Large intestine (tissue), 3 donors: Measurements from ENCODE around the gene RNLS. TPM values are rescaled to one million over a fixed set of nuclear protein-coding genes. Genes with fewer than 3 reads are reported as not detected.
"Not testable (repeated sequence)": the region's sequence is repeated elsewhere in the genome, so short reads cannot be mapped to it uniquely, and the experiment has no call there.

Source experiments
- DNase-seq, 2 donors: peaks; one replicate each; pipeline versions ENCODE4 v3.0.0 to v3.0.0-alpha.2; 2013
- H3K27ac ChIP-seq: one replicate; pipeline ENCODE4 v1.5.1; 2013; ENCODE audit warnings: low read length
- H3K27me3 ChIP-seq: 2 replicates; pipeline ENCODE4 v1.6.1; 2013; ENCODE audit warnings: low read length; ENCODE audit not compliant: control insufficient read depth, insufficient read depth
- H3K36me3 ChIP-seq: 2 replicates; pipeline ENCODE4 v1.6.1; 2013; ENCODE audit warnings: low read length; ENCODE audit not compliant: control insufficient read depth, insufficient read depth
- H3K4me1 ChIP-seq: one replicate; pipeline ENCODE4 v1.6.1; 2013; ENCODE audit warnings: low read length; ENCODE audit not compliant: control insufficient read depth, insufficient read depth
- H3K4me3 ChIP-seq: one replicate; pipeline ENCODE4 v1.5.1; 2013; ENCODE audit warnings: low read length
- H3K9me3 ChIP-seq: one replicate; pipeline ENCODE4 v1.6.1; 2013; ENCODE audit warnings: mild to moderate bottlenecking, low read depth, low read length, moderate library complexity; ENCODE audit not compliant: control insufficient read depth
- WGBS: methylation state at CpG from one replicate; pipeline ENCODE4 v1.1.5; 2013; ENCODE audit warnings: low lambda C conversion rate; ENCODE audit not compliant: insufficient coverage; 5-methylcytosine and 5-hydroxymethylcytosine counted together
- polyA plus RNA-seq: library from polyadenylated mRNA; unstranded; fragments of 120-200 nt; gene quantifications from one replicate; pipeline ENCODE4 v1.2.1, GENCODE V29; 2013

RNLS gene
- polyA plus RNA-seq, 1 donor, result 19.5 TPM

DNA sequence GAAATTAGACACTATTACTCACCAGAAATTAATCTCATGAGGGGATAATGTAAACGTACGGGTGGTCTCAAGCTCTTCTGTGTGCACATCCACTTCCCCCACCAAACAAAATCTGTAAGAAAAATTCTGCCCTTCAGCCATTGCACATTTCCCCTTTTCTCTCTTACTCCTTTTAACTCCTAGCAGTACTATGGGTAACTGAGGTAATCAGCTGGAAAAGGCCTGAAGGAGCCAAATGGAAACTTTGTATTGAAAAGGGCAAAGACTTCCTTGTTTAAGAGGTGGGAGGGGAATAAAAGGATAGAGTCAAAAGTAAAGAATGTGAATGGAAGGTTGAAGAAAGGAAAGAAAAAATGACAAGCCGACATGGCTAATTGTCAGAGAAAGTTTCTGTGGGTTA is 273.8 kb downstream of the RNLS start:
- WGBS, result 100% methylated on average over 1 of the region's 3 CpGs
- Histone ChIP-seq H3K36me3 (no peaks in the 10 kb centered on the region), H3K9me3 (no peaks in the 10 kb centered on the region), H3K4me3 (no peak overlapping the region), H3K27ac (no peak overlapping the region), H3K4me1 (no peaks in the 10 kb centered on the region), H3K27me3 (no peaks in the 10 kb centered on the region)
- no peak for DNase-seq

DNA sequence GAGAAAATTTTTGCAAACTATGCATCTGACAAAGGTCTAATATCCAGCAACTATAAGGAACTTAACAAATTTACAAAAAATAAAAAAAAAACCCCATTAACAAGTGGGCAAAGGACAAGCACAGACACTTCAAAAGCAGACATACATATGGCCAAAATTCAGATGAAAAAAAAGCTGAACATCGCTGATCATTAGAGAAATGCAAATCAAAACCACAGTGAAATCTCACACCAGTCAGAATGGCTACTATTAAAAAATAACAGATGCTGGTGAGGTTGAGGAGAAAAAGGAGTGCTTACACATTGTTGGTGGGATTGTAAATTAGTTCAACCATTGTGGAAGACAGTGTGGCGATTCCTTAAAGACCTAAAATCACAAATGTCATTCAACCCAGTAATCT is 274.8 kb downstream of the RNLS start:
- WGBS, result no CpG with 5 or more reads among the region's 2 CpGs
- DNase-seq, H3K9me3 ChIP-seq, H3K4me1 ChIP-seq, H3K27me3 ChIP-seq, H3K27ac ChIP-seq, H3K4me3 ChIP-seq, H3K36me3 ChIP-seq: not testable (repeated sequence)

DNA sequence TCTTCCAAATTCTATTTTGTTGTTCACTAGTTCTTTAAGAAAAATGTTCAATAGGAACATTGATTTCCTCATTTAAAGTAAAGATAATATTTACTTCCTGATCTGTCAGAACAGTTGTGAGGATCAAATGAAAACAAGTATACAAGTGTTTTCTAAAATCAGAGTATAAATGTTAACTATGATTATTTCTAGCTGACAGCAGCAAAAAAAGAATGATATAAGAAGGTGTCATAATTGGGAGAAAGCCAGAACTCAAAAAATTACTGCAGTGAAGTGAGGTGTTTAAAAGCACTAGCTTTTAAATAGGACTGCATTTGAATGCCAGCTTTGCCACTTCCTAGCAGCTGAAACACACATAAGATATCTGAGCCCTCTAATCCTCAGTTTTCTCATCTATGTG is 283.3 kb downstream of the RNLS start:
- DNase-seq, result no peak
- Histone ChIP-seq H3K36me3 (no peaks in the 10 kb centered on the region), H3K27me3 (no peaks in the 10 kb centered on the region), H3K9me3 (no peaks in the 10 kb centered on the region), H3K4me3 (no peak overlapping the region), H3K27ac (no peak overlapping the region), H3K4me1 (no peaks in the 10 kb centered on the region)

DNA sequence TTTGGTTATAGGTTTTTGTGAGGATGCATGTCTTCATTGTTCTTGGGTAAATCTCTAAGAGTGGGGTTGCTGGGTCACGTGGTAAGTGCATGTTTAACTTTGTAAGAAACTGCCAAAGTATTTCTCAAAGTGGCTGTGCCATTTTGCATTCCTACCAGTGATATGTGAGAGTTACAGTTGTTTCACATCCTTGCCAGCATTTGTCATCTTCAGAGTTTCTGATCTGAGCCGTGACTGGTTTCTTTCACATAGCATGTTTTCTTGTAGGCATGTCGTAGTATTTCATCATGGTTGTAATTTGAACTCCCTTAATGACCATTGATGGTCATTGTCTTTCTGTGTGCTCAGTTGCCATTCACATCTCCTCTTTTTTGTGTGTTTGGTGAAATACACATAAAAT is 286.0 kb downstream of the RNLS start:
- 100% methylated on average over 1 of the region's 3 CpGs for WGBS
- H3K4me3 ChIP-seq, result no peak overlapping the region

DNA sequence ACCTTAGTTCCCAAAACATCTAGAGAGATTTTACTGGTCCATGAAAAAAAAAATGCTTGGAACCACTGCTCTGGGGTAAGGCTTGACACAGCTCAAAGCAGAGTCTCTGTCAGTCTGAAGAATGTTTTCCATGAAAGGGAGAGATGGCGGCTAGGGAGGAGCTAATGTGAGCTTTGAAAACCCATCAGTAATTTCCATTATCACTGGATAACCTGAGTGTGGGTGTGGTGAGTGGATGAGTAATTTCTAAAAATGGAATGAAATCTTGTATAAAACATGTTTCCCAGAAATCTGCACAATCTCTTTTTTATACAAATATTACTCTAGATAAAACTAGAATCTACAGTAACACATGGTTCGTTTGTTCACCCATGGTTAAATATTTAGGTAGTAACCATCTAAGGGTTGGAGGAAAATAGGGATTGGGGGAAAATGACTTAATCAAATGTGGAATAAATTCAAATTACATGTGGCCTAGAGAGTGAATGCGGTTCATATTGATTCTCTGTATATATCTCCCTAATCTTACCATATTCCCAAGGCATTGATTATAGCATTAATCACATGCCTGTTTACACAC is 289.4 kb downstream of the RNLS start:
- no peak overlapping the region for H3K4me3 ChIP-seq
- 100% methylated on average over 1 of the region's 3 CpGs for WGBS
- H3K36me3 ChIP-seq, result no peaks in the 10 kb centered on the region
- H3K27me3 ChIP-seq, result no peaks in the 10 kb centered on the region
- no peaks in the 10 kb centered on the region for H3K9me3 ChIP-seq
- no peak overlapping the region for H3K27ac ChIP-seq
- DNase-seq, result no peak
- no peaks in the 10 kb centered on the region for H3K4me1 ChIP-seq

More for the DNA sequence above, 286.0 kb downstream of the RNLS start:
- DNase-seq, result no peak
- no peaks in the 10 kb centered on the region for H3K27me3 ChIP-seq
- no peak overlapping the region for H3K27ac ChIP-seq
- H3K4me1 ChIP-seq, result no peaks in the 10 kb centered on the region
- H3K36me3 ChIP-seq, result no peaks in the 10 kb centered on the region
- no peaks in the 10 kb centered on the region for H3K9me3 ChIP-seq

DNA sequence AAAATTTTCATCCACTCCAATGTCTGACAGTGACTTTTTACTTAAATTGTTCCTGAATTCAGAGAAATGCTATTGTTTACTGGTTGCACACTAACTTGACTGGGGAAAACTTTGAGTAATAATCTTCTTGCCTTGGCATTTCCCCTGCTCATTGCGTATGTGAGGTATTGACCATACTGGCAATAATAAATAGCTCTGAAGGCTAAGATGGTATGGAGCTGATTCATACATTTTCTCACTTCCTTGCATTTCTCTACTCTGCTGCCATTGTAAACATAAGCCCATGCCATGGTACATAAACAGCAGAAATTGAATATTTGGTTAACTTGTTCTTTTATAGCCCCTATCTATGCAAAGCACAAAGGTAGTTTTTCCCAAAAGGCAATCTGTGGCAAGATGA is 290.0 kb downstream of the RNLS start:
- H3K27ac ChIP-seq, result no peak overlapping the region
- H3K9me3 ChIP-seq, result no peaks in the 10 kb centered on the region
- no peak for DNase-seq
- no peaks in the 10 kb centered on the region for H3K36me3 ChIP-seq
- no peaks in the 10 kb centered on the region for H3K4me1 ChIP-seq
- 100% methylated on average over 1 of the region's 1 CpG for WGBS
- no peaks in the 10 kb centered on the region for H3K27me3 ChIP-seq
- H3K4me3 ChIP-seq, result no peak overlapping the region

DNA sequence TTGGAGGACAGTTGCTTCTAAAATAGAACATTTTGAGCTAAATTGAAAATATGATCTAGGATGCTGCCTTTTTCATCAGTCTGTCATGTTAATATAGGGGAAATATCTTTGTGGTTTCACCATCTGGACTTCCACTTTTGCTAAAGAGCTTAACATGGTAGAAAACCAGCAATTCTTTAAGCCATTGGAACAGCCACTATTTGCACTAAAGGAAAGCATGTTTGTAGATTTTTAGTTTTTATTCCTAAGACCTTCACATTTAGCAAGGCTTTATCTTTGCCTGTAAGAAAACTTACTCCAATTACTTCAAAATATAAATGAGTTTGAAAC is 291.0 kb downstream of the RNLS start:
- H3K4me3 ChIP-seq, result no peak overlapping the region
- H3K27me3 ChIP-seq, result no peaks in the 10 kb centered on the region
- no peaks in the 10 kb centered on the region for H3K9me3 ChIP-seq
- no peaks in the 10 kb centered on the region for H3K4me1 ChIP-seq
- DNase-seq, result no peak
- H3K36me3 ChIP-seq, result no peaks in the 10 kb centered on the region
- no peak overlapping the region for H3K27ac ChIP-seq

DNA sequence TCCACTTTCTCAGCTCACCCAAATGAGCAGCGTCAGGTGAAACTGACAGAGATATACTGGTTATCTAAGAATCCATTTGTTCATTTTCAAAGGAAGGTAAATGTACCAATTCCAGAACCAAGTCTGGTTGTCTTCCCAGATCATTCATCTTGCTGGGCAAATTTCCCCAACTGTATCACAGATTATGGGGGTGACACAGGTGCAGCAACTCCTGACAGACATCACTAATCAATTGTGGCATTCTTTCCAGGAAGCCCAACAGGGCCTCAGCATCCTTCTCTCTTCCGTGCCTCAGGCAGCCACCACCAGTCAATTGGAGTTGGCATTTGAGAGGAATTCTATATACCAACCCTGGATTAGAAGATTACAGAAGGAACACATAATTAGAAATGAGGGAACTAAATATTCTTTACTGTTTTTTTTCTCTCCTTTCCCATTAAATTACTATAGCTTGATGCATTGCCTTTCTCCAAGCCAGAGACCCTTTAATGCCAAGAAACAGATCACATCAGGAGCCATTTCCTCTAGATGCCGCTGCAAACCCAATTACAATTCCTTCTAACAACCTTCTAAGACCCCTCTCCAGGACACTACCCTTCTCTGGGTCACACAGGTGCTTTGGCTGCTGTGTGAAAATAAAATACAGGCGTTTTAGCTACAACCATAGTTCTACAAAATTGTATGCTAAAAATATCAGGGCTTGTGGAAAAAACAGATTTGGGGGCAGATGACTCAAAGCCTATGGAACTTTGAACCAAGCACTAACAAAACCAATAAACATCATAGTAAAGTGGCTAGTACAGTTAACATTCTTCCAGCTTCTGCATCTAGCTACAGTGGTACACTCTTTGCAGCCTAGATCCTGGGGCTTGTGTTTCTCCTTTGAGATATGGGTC is 291.6 kb downstream of the RNLS start:
- Histone ChIP-seq H3K4me1 (no peaks in the 10 kb centered on the region), H3K27ac (no peak overlapping the region), H3K36me3 (no peaks in the 10 kb centered on the region), H3K4me3 (no peak overlapping the region), H3K27me3 (no peaks in the 10 kb centered on the region), H3K9me3 (no peaks in the 10 kb centered on the region)
- no CpG with 5 or more reads among the region's 4 CpGs for WGBS
- DNase-seq, result no peak

DNA sequence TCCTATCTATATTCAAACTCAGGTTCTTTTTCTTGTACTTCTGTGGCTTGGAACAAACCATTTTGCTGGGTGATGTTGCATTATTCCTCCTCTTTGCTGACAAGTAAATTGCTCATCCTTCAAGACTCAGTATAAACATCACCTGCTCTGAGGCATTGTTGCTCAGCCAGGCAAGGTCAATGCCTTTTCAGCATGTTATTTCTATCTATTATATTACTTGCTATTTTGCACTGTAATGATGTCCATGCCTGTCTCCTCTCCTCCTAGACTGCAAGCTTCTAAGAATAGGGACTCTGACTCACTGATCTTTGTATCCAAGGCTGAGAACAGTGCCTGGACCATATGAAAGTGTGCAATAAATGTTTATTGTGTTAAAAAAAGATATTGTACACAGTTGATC is 293.8 kb downstream of the RNLS start:
- H3K36me3 ChIP-seq, result no peaks in the 10 kb centered on the region
- DNase-seq, result no peak
- no peaks in the 10 kb centered on the region for H3K9me3 ChIP-seq
- no peak overlapping the region for H3K27ac ChIP-seq
- H3K4me3 ChIP-seq, result no peak overlapping the region
- no peaks in the 10 kb centered on the region for H3K4me1 ChIP-seq
- H3K27me3 ChIP-seq, result no peaks in the 10 kb centered on the region

DNA sequence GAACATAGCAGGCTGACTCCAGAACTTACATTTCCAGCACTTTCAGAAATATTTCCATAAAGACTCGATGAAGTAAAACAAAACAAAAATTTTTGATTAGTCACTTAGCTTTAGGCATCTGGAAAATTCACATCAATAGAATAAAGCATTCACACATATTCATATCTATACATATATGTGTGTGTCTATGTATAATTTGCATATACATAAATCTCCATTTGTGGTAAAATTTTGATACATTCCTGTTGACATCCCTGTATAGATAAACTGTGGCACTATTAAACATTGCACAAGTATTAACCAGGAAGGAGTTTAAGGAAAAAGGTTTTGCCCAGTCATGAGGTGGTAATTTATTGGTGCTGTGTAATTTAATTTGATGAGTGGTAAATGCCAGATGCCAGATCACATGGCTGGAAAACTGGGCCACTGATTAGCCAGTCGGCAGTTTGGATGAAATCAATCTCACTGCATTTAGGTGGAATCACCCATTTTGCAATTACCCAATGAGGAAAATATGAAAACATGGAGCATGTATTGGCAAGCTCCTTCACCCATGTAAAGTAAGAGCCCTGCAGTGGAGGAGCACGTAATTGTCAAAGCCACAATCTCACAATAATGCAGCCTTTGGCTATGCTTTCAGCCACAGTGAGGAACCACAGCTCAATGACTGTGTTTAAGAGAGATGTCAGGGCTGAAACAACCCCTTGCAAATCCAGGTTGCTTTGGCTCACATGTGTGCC is 294.6 kb downstream of the RNLS start:
- no peaks in the 10 kb centered on the region for H3K27me3 ChIP-seq
- WGBS, result 80% methylated on average over 1 of the region's 3 CpGs
- no peak for DNase-seq
- H3K4me3 ChIP-seq, result no peak overlapping the region
- no peaks in the 10 kb centered on the region for H3K36me3 ChIP-seq
- no peaks in the 10 kb centered on the region for H3K9me3 ChIP-seq
- H3K4me1 ChIP-seq, result no peaks in the 10 kb centered on the region
- H3K27ac ChIP-seq, result no peak overlapping the region
